ENCODE results near the gene GKAP1. TPM values are rescaled to one million over a fixed set of nuclear protein-coding genes. Genes with fewer than 3 reads are reported as not detected.

Gene GKAP1
- polyA plus RNA-seq, 2 of the 4 experiments (the other 2 are of a cell fraction) = 6.5 to 16.1 TPM

- Histone ChIP-seq H3K27ac (no peak overlapping the region), H3K4me1 (no peaks in the 10 kb centered on the region), H3K4me3 (no peak overlapping the region), H3K9me3 (no peaks in the 10 kb centered on the region), H3K4me2 (no peak overlapping the region)
- ATAC-seq (no peak), DNase-seq (ENCODE audit: low read depth in 1 of 2, low spot score in 1 of 2) (no peak), FAIRE-seq (no peak)
- POLR2A ChIA-PET = no interaction called here
- TF ChIP-seq CBX2 (IDR thresholded peaks at IDR 0.05; ENCODE audit: borderline replicate concordance, low read depth) (no peak), EHF (CRISPR knock-in tag; IDR thresholded peaks at IDR 0.05) (no peak), RAD21 (conservative IDR thresholded peaks at IDR 0.05 in 1 of 2, IDR thresholded peaks at IDR 0.05 in 1 of 2) (no peak), BCL3 (IDR thresholded peaks at IDR 0.05) (no peak), JUNB (IDR thresholded peaks at IDR 0.05) (no peak), CBX8 (IDR thresholded peaks at IDR 0.05) (no peak), PHF8 (IDR thresholded peaks at IDR 0.05; ENCODE audit: borderline replicate concordance, low read depth) (no peak), FOSB (CRISPR knock-in tag; IDR thresholded peaks at IDR 0.05) (no peak), HOXB13 (CRISPR knock-in tag; IDR thresholded peaks at IDR 0.05; ENCODE audit: low read depth) (no peak), MAZ (IDR thresholded peaks at IDR 0.05; ENCODE audit: borderline replicate concordance, low read depth, low read length) (no peak), NPAS2 (CRISPR knock-in tag; IDR thresholded peaks at IDR 0.05; ENCODE audit: borderline replicate concordance) (no peak), RARB (CRISPR knock-in tag; IDR thresholded peaks at IDR 0.05) (no peak), PBX3 (IDR thresholded peaks at IDR 0.05) (no peak), FOXS1 (CRISPR knock-in tag; IDR thresholded peaks at IDR 0.05) (no peak), TFCP2L1 (CRISPR knock-in tag; IDR thresholded peaks at IDR 0.05) (no peak), EP300 (IDR thresholded peaks at IDR 0.05) (no peak)
- 74% methylated on average over 2 of the region's 2 CpGs for WGBS (ENCODE audit: missing lambda C conversion rate)
- CTCF ChIA-PET = no interaction called here
Measured at GRCh38 chr9:83778164-83778563, 39.4 kb downstream of the GKAP1 start.

GRCh38 chr9:83775932-83776331 is 41.6 kb downstream of the GKAP1 start:
- FAIRE-seq (no peak), DNase-seq (ENCODE audit: low read depth in 1 of 2, low spot score in 1 of 2) (no peak), ATAC-seq (no peak)
- Histone ChIP-seq H3K4me3 (no peak overlapping the region), H3K9me3 (no peaks in the 10 kb centered on the region), H3K4me2 (no peak overlapping the region), H3K4me1 (no peaks in the 10 kb centered on the region), H3K27ac (no peak overlapping the region)
- CTCF ChIA-PET = interaction anchor here (0.7 kb wide), 1 partner anchor 793 kb away, joined by 3 read pairs; no protein-coding TSS in a partner anchor
- no peak for TF ChIP-seq NPAS2 (CRISPR knock-in tag; IDR thresholded peaks at IDR 0.05; ENCODE audit: borderline replicate concordance)
- no peak for TF ChIP-seq HES2 (IDR thresholded peaks at IDR 0.05)
- no peak for TF ChIP-seq CHD2 (IDR thresholded peaks at IDR 0.05; ENCODE audit: low read length, partially characterized antibody)
- TF ChIP-seq ZFP36 (IDR thresholded peaks at IDR 0.05; ENCODE audit: borderline replicate concordance, partially characterized antibody) = no peak
- no peak for TF ChIP-seq CTCF (IDR thresholded peaks at IDR 0.05)
- no peak for TF ChIP-seq JUNB (IDR thresholded peaks at IDR 0.05)
- TF ChIP-seq ELK1 (IDR thresholded peaks at IDR 0.05; ENCODE audit: low read depth, low read length) = no peak
- no peak for TF ChIP-seq E2F6 (IDR thresholded peaks at IDR 0.05; ENCODE audit: borderline replicate concordance, low read depth)
- TF ChIP-seq KDM5A (IDR thresholded peaks at IDR 0.05) = no peak
- no peak for TF ChIP-seq MAZ (IDR thresholded peaks at IDR 0.05; ENCODE audit: borderline replicate concordance, low read depth, low read length)
- TF ChIP-seq CHD4 (IDR thresholded peaks at IDR 0.05; ENCODE audit: borderline replicate concordance) = no peak
- no peak for TF ChIP-seq HDAC2 (IDR thresholded peaks at IDR 0.05)
- no peak for TF ChIP-seq CBX8 (IDR thresholded peaks at IDR 0.05)
- no peak for TF ChIP-seq HOXA7 (CRISPR knock-in tag; IDR thresholded peaks at IDR 0.05)
- TF ChIP-seq CBX2 (IDR thresholded peaks at IDR 0.05; ENCODE audit: borderline replicate concordance, low read depth) = no peak
- no peak for TF ChIP-seq FOSB (CRISPR knock-in tag; IDR thresholded peaks at IDR 0.05)
- no peak for TF ChIP-seq HOXB13 (CRISPR knock-in tag; IDR thresholded peaks at IDR 0.05; ENCODE audit: low read depth)
- POLR2A ChIA-PET = no interaction called here
- 74% methylated on average over 2 of the region's 2 CpGs for WGBS (ENCODE audit: missing lambda C conversion rate)

Data from A549 (cell line).